NCI-H345 treated with DMSO at 0.1 percent for 48 hours (cell line): ENCODE data around the gene HTN1.
"Not testable (repeated sequence)": the region's sequence is repeated elsewhere in the genome, so short reads cannot be mapped to it uniquely, and the experiment has no call there.

Source experiments
- DNase-seq: peaks from one replicate; lab custom pipeline; 2025; ENCODE audit not compliant: unreplicated experiment; lab: John Stamatoyannopoulos, UW

HTN1 gene

GRCh38 chr4:70050138-70050537 lies at the start of gene HTN1:
TSS of gene HTN1 (plus strand) at chr4:70050438. CDS start at chr4:70053077, 2,639 bp downstream.
- not testable (repeated sequence) for DNase-seq

GRCh38 chr4:70000711-70001110 lies 49.5 kb upstream of the HTN1 start:
- no peak for DNase-seq

GRCh38 chr4:70002507-70002906 lies 47.7 kb upstream of the HTN1 start:
- DNase-seq = no peak

GRCh38 chr4:70008771-70009170 lies 41.5 kb upstream of the HTN1 start:
- DNase-seq = no peak

GRCh38 chr4:70019006-70019405 lies 31.2 kb upstream of the HTN1 start:
- not testable (repeated sequence) for DNase-seq

GRCh38 chr4:70023218-70023617 lies 27.0 kb upstream of the HTN1 start:
- no peak for DNase-seq

GRCh38 chr4:70027011-70027410 lies 23.2 kb upstream of the HTN1 start:
- no peak for DNase-seq

GRCh38 chr4:70028159-70028558 lies 22.1 kb upstream of the HTN1 start, which contains the start of gene HTN3:
TSS of gene HTN3 (plus strand) at chr4:70028459. CDS start at chr4:70030741, 2,282 bp downstream.
- DNase-seq = not testable (repeated sequence)

GRCh38 chr4:70037559-70037958 lies 12.7 kb upstream of the HTN1 start:
- DNase-seq = not testable (repeated sequence)

GRCh38 chr4:70039928-70040327 lies 10.3 kb upstream of the HTN1 start:
- not testable (repeated sequence) for DNase-seq

GRCh38 chr4:70041652-70042286 lies 8.5 kb upstream of the HTN1 start:
- no peak for DNase-seq

GRCh38 chr4:70056534-70056933 lies 6.3 kb downstream of the HTN1 start:
- not testable (repeated sequence) for DNase-seq

GRCh38 chr4:70057651-70058050 lies 7.4 kb downstream of the HTN1 start:
- DNase-seq = no peak

GRCh38 chr4:70059149-70059548 lies 8.9 kb downstream of the HTN1 start:
- DNase-seq = no peak

- DNase-seq = no peak
Observed at GRCh38 chr4:70062000-70062399, 11.8 kb downstream of the HTN1 start.

GRCh38 chr4:70080205-70080604 lies 30.0 kb downstream of the HTN1 start:
- no peak for DNase-seq

GRCh38 chr4:70099206-70099605 lies 49.0 kb downstream of the HTN1 start:
- DNase-seq = no peak
